ENCODE results near the gene ALOXE3. TPM values are rescaled to one million over a fixed set of nuclear protein-coding genes. Genes with fewer than 3 reads are reported as not detected.

Gene ALOXE3
- total RNA-seq, 2 donors from 2014 or later = not detected

DNA sequence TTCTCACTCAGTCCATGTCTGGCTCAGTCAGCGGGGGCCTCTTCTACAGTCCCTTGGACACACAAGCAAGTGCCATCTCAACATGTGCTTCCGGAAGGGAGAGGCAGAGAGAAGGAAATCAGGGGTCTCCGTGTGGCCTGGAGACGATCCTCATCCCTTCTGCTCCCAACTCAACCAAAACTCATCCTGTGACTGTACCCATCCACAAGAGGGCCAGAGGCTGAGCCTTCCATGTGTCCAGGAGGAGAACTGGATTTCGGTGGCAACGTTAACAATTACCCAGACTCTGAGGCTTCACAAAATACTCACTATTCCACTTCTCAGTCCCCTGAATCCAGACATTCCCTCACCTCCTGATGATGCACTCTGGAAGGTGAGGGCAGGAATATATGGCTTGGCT, 23.0 kb downstream of the ALOXE3 start:
- Histone ChIP-seq H3K36me3 (replicated peaks in 1 of 2; ENCODE audit: insufficient read depth in 1 of 2, low read depth in 2 of 2) (no peaks in the 10 kb centered on the region), H3K9me3 (no peaks in the 10 kb centered on the region), H3K27me3 (no peaks in the 10 kb centered on the region), H3K27ac (no peak overlapping the region), H3K4me3 (no peak overlapping the region), H3K4me1 (no peaks in the 10 kb centered on the region)
- ATAC-seq (no peak), DNase-seq (no peak)
- TF ChIP-seq POLR2A (IDR thresholded peaks at IDR 0.05) = no peak
- 58 to 61% methylated on average over 6 of the region's 6 CpGs for WGBS, 2 donors
- intact Hi-C loops (cut with DNase I) = no loop called here

GRCh38 chr17:8091033-8091687, 27.2 kb downstream of the ALOXE3 start:
- 27 to 41% methylated on average over 8 to 9 of the region's 9 CpGs for WGBS, 2 donors
- Histone ChIP-seq H3K36me3 (replicated peaks in 1 of 2; ENCODE audit: insufficient read depth in 1 of 2, low read depth in 2 of 2) (no peaks in the 10 kb centered on the region), H3K4me3 (no peak overlapping the region), H3K27me3 (no peaks in the 10 kb centered on the region), H3K27ac (no peak overlapping the region), H3K4me1 (no peaks in the 10 kb centered on the region), H3K9me3 (no peaks in the 10 kb centered on the region)
- no peak for DNase-seq
- no peak for ATAC-seq
- TF ChIP-seq CTCF (IDR thresholded peaks at IDR 0.05) (no peak), POLR2A (IDR thresholded peaks at IDR 0.05) (no peak)
- intact Hi-C loops (cut with DNase I) = no loop called here

DNA sequence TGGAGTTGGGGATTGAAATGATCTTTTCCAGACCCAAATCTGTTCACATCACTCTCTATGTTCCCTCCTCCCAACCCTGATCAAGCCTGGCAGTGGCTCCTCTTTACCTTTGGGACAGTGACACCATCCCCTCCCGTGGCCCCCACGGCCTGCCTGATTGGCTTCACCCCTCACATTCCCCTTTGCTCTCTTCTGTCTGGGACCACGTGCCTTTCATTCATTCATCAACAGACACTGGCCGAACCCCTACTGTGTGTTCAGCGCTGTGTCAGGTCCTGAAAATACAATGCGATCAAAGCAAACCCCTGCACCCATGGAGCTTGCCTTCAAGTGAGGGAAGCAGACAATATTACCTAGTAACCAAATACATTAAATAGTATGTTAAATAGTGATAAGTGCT, 28.6 kb downstream of the ALOXE3 start:
- no peak for TF ChIP-seq POLR2A (IDR thresholded peaks at IDR 0.05)
- no peaks in the 10 kb centered on the region for H3K4me1 ChIP-seq
- no peak overlapping the region for H3K4me3 ChIP-seq
- WGBS, 2 donors = 46 to 48% methylated on average over 6 of the region's 6 CpGs
- ATAC-seq (no peak), DNase-seq (no peak)
- no peak overlapping the region for H3K27ac ChIP-seq
- H3K27me3 ChIP-seq = no peaks in the 10 kb centered on the region
- H3K9me3 ChIP-seq = no peaks in the 10 kb centered on the region
- no peaks in the 10 kb centered on the region for H3K36me3 ChIP-seq (replicated peaks in 1 of 2; ENCODE audit: insufficient read depth in 1 of 2, low read depth in 2 of 2)
- intact Hi-C loops (cut with DNase I) = loop anchor here (10.0 kb wide), 1 partner anchor 215 kb away; no protein-coding TSS in a partner anchor

- ATAC-seq = no peak
- DNase-seq = no peak
- no peaks in the 10 kb centered on the region for H3K36me3 ChIP-seq (replicated peaks in 1 of 2; ENCODE audit: insufficient read depth in 1 of 2, low read depth in 2 of 2)
- H3K4me3 ChIP-seq = no peak overlapping the region
- no peaks in the 10 kb centered on the region for H3K27me3 ChIP-seq
- no peak overlapping the region for H3K27ac ChIP-seq
- H3K4me1 ChIP-seq = no peaks in the 10 kb centered on the region
- TF ChIP-seq CTCF (IDR thresholded peaks at IDR 0.05) = no peak
- TF ChIP-seq POLR2A (IDR thresholded peaks at IDR 0.05) = no peak
- H3K9me3 ChIP-seq = no peaks in the 10 kb centered on the region
- intact Hi-C loops (cut with DNase I) = loop anchor here (10.0 kb wide), 1 partner anchor 217 kb away; no protein-coding TSS in a partner anchor
- 41 to 73% methylated on average over 3 to 4 of the region's 5 CpGs for WGBS, 2 donors
Observed at GRCh38 chr17:8087952-8088230, 30.4 kb downstream of the ALOXE3 start.

- DNase-seq (no peak), ATAC-seq (no peak)
- no peak within 1 kb of the TSS for H3K27ac ChIP-seq
- whole genome bisulfite sequencing, 2 donors = 70 to 75% methylated on average over 12 to 20 of the region's 20 CpGs
- H3K9me3 ChIP-seq = no peaks in the 10 kb centered on the region
- H3K4me1 ChIP-seq = no peaks in the 10 kb centered on the region
- H3K4me3 ChIP-seq = no peak within 1 kb of the TSS
- H3K36me3 ChIP-seq (replicated peaks in 1 of 2; ENCODE audit: insufficient read depth in 1 of 2, low read depth in 2 of 2) = no peaks in the 10 kb centered on the region
- intact Hi-C loops (cut with DNase I) = loop anchor here (10.0 kb wide), 1 partner anchor 217 kb away; no protein-coding TSS in a partner anchor
- H3K27me3 ChIP-seq = no peaks in the 10 kb centered on the region
- TF ChIP-seq POLR2A (IDR thresholded peaks at IDR 0.05) (no peak), CTCF (IDR thresholded peaks at IDR 0.05) (no peak)
Observed at GRCh38 chr17:8087075-8087951, 31.0 kb downstream of the ALOXE3 start, which contains the start of gene ALOX12B. Gene ALOX12B (minus strand): TSS chr17:8087716. CDS start chr17:8087442, 274 bp downstream.

Measured in body of pancreas (tissue), 4 donors.